CD14-positive monocyte (primary cell): ENCODE results near the gene ECPAS. TPM values are rescaled to one million over a fixed set of nuclear protein-coding genes. Genes with fewer than 3 reads are reported as not detected.
"Not testable (repeated sequence)": the region's sequence is repeated elsewhere in the genome, so short reads cannot be mapped to it uniquely, and the experiment has no call there.

Source experiments
- DNase-seq, 3 donors: peaks; one replicate each; pipeline ENCODE4 v3.0.0-alpha.2; 2011 to 2022
- H2AFZ ChIP-seq: 2 replicates; pipeline ENCODE4 v1.6.0; 2012; ENCODE audit warnings: mild to moderate bottlenecking, low read depth, low read length, inconsistent platforms; ENCODE audit not compliant: insufficient read depth, poor library complexity, severe bottlenecking
- H3K27ac ChIP-seq, 2 donors: 1 replicate in 1 of 2; 2 replicates in 1 of 2; pipeline ENCODE4 v1.5.1; 2012 to 2013; ENCODE audit warnings: low read length in 2 of 2, control low read depth in 1 of 2, inconsistent platforms in 1 of 2, low read depth in 1 of 2, mild to moderate bottlenecking in 1 of 2
- H3K27me3 ChIP-seq, 2 donors: one replicate each; pipeline versions ENCODE4 v1.6.0 to v1.6.1; 2011 to 2013; ENCODE audit warnings: low read length in 2 of 2; ENCODE audit not compliant: control insufficient read depth in 2 of 2, insufficient read depth in 2 of 2
- H3K36me3 ChIP-seq, 2 donors: replicated peaks in 1 of 2; 1 replicate in 1 of 2; 2 replicates in 1 of 2; pipeline versions ENCODE4 v1.5.1 to v1.6.1; 2012 to 2013; ENCODE audit warnings: low read length in 2 of 2, control low read depth in 1 of 2, inconsistent platforms in 1 of 2, mild to moderate bottlenecking in 1 of 2; ENCODE audit not compliant: insufficient read depth in 2 of 2, control insufficient read depth in 1 of 2
- H3K4me1 ChIP-seq, 2 donors: 1 replicate in 1 of 2; 2 replicates in 1 of 2; pipeline versions ENCODE4 v1.5.1 to v1.6.1; 2012 to 2013; ENCODE audit warnings: low read length in 2 of 2, control low read depth in 1 of 2, inconsistent platforms in 1 of 2, mild to moderate bottlenecking in 1 of 2, moderate library complexity in 1 of 2; ENCODE audit not compliant: insufficient read depth in 2 of 2, control insufficient read depth in 1 of 2
- H3K4me2 ChIP-seq: replicated peaks from 2 replicates; pipeline ENCODE3; 2012; ENCODE audit warnings: low read length, moderate library complexity, mild to moderate bottlenecking; ENCODE audit not compliant: poor library complexity, severe bottlenecking; ENCODE audit errors: extremely low read depth
- H3K4me3 ChIP-seq, 3 experiments: fragments of 200-600 bp in 1 of 3; sonication (generic) in 1 of 3; replicated peaks in 1 of 3; 1 replicate in 2 of 3; 2 replicates in 1 of 3; pipeline ENCODE4 v1.5.1; 2011 to 2013; ENCODE audit warnings: low read length in 3 of 3, mild to moderate bottlenecking in 3 of 3, control low read depth in 2 of 3, low read depth in 2 of 3, inconsistent platforms in 1 of 3, moderate library complexity in 1 of 3
- H3K79me2 ChIP-seq: 2 replicates; pipeline ENCODE4 v1.6.0; 2012; ENCODE audit warnings: mild to moderate bottlenecking, control low read depth, inconsistent platforms, low read length, moderate library complexity; ENCODE audit not compliant: insufficient read depth
- H3K9ac ChIP-seq: 2 replicates; pipeline ENCODE4 v1.6.0; 2017; ENCODE audit warnings: low read length, mild to moderate bottlenecking; ENCODE audit not compliant: insufficient read depth, poor library complexity, severe bottlenecking
- H3K9me3 ChIP-seq, 2 donors: replicated peaks in 1 of 2; 1 replicate in 1 of 2; 2 replicates in 1 of 2; pipeline versions ENCODE4 v1.5.1 to v1.6.1; 2012 to 2013; ENCODE audit warnings: low read length in 2 of 2, control low read depth in 1 of 2; ENCODE audit not compliant: control insufficient read depth in 1 of 2, insufficient read depth in 1 of 2
- H4K20me1 ChIP-seq: 2 replicates; pipeline ENCODE4 v1.6.0; 2012; ENCODE audit warnings: mild to moderate bottlenecking, low read length, control low read depth, moderate library complexity; ENCODE audit not compliant: insufficient read depth
- H3K27ac Mint-ChIP-seq, 7 donors: one replicate each; pipeline ENCODE4 v1.8.0; 2020; ENCODE audit warnings: mild to moderate bottlenecking in 7 of 7, mixed read lengths in 7 of 7, moderate library complexity in 6 of 7, inconsistent platforms in 2 of 7
- H3K27me3 Mint-ChIP-seq, 3 donors: one replicate each; pipeline ENCODE4 v1.8.0; 2021 to 2022; ENCODE audit warnings: low read depth in 3 of 3, mild to moderate bottlenecking in 3 of 3, mixed read lengths in 3 of 3, moderate library complexity in 3 of 3, inconsistent platforms in 1 of 3
- H3K36me3 Mint-ChIP-seq, 2 donors: one replicate each; pipeline ENCODE4 v1.8.0; 2020; ENCODE audit warnings: mixed read lengths in 2 of 2, inconsistent platforms in 1 of 2, mild to moderate bottlenecking in 1 of 2
- H3K4me1 Mint-ChIP-seq: one replicate; pipeline ENCODE4 v1.8.0; 2020; ENCODE audit warnings: mild to moderate bottlenecking, mixed read lengths
- H3K4me3 Mint-ChIP-seq, 2 donors: one replicate each; pipeline ENCODE4 v1.8.0; 2020; ENCODE audit warnings: mild to moderate bottlenecking in 2 of 2, mixed read lengths in 2 of 2, moderate library complexity in 1 of 2
- H3K9me3 Mint-ChIP-seq, 7 donors: one replicate each; pipeline ENCODE4 v1.8.0; 2020 to 2022; ENCODE audit warnings: mixed read lengths in 7 of 7, mild to moderate bottlenecking in 6 of 7, moderate library complexity in 6 of 7, inconsistent platforms in 2 of 7
- WGBS: methylation state at CpG from one replicate; pipeline ENCODE4 v1.1.5; 2013; ENCODE audit warnings: missing lambda C conversion rate; ENCODE audit not compliant: insufficient coverage; 5-methylcytosine and 5-hydroxymethylcytosine counted together
- intact Hi-C, 2 donors: fragments of 100-400 bp; cut with micrococcal nuclease; formaldehyde crosslinking; loops; one replicate each; pipeline versions ENCODE4 v1.15.0 to v1.15.1; 2023
- polyA plus RNA-seq, 3 donors: library from polyadenylated mRNA; depleted of rRNA in 1 of 3; unstranded in 2 of 3; stranded (reverse) in 1 of 3; fragments of 300-500 nt in 2 of 3; fragments of >200 nt in 1 of 3; fragmentation: Illumina TruSeq in 2 of 3; gene quantifications; 1 replicate in 2 of 3; 2 replicates in 1 of 3; pipeline ENCODE4 v1.2.3, GENCODE V29; 2012 to 2021
- TF ChIP-seq, protein P1 (sequence below): fragments of 200-600 bp; IDR thresholded peaks from one replicate; pipeline ENCODE4 v1.8.0; 2022; ENCODE audit warnings: antibody characterized with exemption, mild to moderate bottlenecking

ECPAS gene
- polyA plus RNA-seq, 3 donors = 7.4 to 27.6 (median 15.9) TPM

DNA sequence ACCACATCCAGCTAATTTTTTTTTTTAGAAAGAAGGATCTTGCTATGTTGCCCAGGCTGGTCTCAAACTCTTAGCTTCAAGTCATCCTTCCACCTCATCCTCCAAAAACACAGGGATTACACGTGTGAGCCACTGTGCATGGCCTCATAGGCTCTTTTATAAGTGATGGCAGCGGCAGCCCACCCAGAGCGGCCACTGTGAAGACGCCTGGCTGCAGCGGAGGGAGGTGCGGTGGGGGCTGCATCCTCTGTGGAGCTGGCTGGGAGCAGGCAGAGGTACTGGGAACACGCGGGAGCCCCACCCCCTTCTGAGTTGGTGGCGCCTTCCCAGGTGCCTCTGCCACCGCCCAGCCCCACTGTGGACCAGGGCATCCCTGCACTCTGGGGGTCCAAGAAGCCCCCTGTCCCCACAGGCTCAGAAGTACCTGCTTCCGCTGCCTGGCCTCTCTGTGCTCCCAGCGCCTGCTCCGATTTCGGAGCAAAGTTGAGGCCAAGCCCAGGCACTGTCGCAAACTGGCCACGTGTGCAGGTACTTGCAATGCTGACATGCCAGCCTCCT, 16.9 kb upstream of the ECPAS start:
- H3K27ac ChIP-seq = no peak overlapping the region
- WGBS = 99% methylated on average over 16 of the region's 16 CpGs
- H3K36me3 Mint-ChIP-seq = no peaks in the 10 kb centered on the region
- TF ChIP-seq, protein P1, sequence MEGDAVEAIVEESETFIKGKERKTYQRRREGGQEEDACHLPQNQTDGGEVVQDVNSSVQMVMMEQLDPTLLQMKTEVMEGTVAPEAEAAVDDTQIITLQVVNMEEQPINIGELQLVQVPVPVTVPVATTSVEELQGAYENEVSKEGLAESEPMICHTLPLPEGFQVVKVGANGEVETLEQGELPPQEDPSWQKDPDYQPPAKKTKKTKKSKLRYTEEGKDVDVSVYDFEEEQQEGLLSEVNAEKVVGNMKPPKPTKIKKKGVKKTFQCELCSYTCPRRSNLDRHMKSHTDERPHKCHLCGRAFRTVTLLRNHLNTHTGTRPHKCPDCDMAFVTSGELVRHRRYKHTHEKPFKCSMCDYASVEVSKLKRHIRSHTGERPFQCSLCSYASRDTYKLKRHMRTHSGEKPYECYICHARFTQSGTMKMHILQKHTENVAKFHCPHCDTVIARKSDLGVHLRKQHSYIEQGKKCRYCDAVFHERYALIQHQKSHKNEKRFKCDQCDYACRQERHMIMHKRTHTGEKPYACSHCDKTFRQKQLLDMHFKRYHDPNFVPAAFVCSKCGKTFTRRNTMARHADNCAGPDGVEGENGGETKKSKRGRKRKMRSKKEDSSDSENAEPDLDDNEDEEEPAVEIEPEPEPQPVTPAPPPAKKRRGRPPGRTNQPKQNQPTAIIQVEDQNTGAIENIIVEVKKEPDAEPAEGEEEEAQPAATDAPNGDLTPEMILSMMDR = no peak
- no peak overlapping the region for H2AFZ ChIP-seq
- no peaks in the 10 kb centered on the region for H3K36me3 ChIP-seq
- no peak overlapping the region for H3K27ac Mint-ChIP-seq
- no peak for DNase-seq
- no peak overlapping the region for H3K4me2 ChIP-seq
- peaks cover 0 to 5% of the 10 kb centered on the region in 2 donors for H3K9me3 ChIP-seq
- no peaks in the 10 kb centered on the region for H3K4me1 ChIP-seq
- no peak overlapping the region for H3K4me3 ChIP-seq
- H3K27me3 Mint-ChIP-seq = peaks cover 1 to 7% (median 1%) of the 10 kb centered on the region in 3 donors
- H3K4me1 Mint-ChIP-seq = no peaks in the 10 kb centered on the region
- H3K9ac ChIP-seq = no peak overlapping the region
- H4K20me1 ChIP-seq = no peaks in the 10 kb centered on the region
- no peak overlapping the region for H3K4me3 Mint-ChIP-seq
- no peaks in the 10 kb centered on the region for H3K79me2 ChIP-seq
- intact Hi-C loops = no loop called here
- H3K9me3 Mint-ChIP-seq = peaks cover 0 to 12% (median 6%) of the 10 kb centered on the region in 7 donors
- no peaks in the 10 kb centered on the region for H3K27me3 ChIP-seq

DNA sequence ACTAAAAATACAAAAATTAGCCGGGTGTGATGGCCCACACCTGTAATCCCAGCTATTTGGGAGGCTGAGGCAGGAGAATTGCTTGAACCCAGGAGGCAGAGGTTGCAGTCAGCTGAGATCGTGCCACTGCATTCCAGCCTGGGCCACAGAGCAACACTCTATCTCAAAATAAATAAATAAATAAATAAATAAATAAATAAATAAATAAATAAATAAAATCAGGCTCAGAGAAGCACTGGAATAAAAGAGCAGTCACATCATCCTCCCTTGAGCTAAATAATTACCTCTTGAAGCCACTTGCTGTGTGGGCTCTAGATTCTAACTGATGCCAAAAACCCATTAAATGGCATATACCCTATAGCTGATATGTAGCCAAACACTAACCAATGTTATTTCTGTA, 13.0 kb upstream of the ECPAS start:
- not testable (repeated sequence) for H3K27ac Mint-ChIP-seq, H3K4me1 ChIP-seq

More for the DNA sequence above, 13.0 kb upstream of the ECPAS start:
- peaks cover 0 to 15% (median 4%) of the 10 kb centered on the region in 7 donors for H3K9me3 Mint-ChIP-seq
- H3K9me3 ChIP-seq, H3K4me3 ChIP-seq, H3K27me3 ChIP-seq, H3K36me3 Mint-ChIP-seq, H3K27me3 Mint-ChIP-seq, H2AFZ ChIP-seq, H3K4me3 Mint-ChIP-seq, H3K79me2 ChIP-seq, DNase-seq, H3K9ac ChIP-seq, H3K36me3 ChIP-seq, H3K4me1 Mint-ChIP-seq, intact Hi-C loops, H4K20me1 ChIP-seq, H3K27ac ChIP-seq, H3K4me2 ChIP-seq: not testable (repeated sequence)
- no CpG with 5 or more reads among the region's 2 CpGs for WGBS
